Activated naive CD8-positive, alpha-beta T cell treated with anti-CD3 and anti-CD28 coated beads, Interleukin-2, amount 50 U/mL, for 16 hours (primary cell): ENCODE measurements around the gene NIN.

ENCODE experiments used
- DNase-seq: peaks from one replicate; pipeline ENCODE4 v3.0.0-alpha.2; 2020; ENCODE audit warnings: low read depth, low spot score

Gene NIN

DNA sequence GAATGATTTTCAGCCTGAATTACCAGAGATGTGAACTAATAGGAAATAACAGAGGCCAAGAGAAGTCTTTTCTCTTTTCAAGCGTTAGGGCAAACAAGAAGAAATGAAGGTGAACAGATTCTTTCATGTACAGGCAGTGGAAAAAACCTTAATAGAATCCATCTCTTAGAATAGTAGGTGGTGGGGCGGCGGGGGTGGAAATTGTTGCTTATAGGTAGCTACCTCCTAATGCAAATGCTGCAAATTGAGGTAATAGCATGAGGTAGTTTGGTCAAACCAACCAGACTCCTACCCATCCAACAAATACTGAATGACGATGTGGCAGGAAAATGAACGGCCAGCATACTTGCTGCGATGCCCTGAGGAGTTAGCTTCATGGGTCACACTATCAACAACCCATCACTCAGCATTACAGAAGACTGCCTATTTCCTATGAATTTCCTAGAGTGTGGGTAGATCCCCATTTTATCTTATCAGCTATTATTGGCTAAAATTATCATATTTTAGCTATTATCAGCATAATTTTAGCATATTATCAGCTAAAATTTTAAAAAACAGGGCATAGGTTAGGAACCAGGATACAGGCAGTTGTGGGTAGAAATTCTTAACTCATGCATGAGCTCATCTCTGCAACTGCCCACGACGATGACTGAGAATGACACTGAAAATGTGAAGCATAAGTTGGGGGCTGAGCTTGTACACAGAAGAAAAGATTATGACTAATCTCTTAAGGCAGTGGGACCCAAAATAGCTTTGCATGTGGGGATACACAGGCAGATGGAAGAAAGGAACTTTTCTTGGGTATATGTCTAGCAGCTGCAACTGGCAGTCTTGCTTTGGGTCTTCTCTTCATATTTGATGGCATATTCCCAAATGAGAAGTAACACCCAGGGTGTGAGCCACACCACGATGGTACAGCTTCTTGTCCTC lies 68.7 kb downstream of the NIN start:
- no peak for DNase-seq

DNA sequence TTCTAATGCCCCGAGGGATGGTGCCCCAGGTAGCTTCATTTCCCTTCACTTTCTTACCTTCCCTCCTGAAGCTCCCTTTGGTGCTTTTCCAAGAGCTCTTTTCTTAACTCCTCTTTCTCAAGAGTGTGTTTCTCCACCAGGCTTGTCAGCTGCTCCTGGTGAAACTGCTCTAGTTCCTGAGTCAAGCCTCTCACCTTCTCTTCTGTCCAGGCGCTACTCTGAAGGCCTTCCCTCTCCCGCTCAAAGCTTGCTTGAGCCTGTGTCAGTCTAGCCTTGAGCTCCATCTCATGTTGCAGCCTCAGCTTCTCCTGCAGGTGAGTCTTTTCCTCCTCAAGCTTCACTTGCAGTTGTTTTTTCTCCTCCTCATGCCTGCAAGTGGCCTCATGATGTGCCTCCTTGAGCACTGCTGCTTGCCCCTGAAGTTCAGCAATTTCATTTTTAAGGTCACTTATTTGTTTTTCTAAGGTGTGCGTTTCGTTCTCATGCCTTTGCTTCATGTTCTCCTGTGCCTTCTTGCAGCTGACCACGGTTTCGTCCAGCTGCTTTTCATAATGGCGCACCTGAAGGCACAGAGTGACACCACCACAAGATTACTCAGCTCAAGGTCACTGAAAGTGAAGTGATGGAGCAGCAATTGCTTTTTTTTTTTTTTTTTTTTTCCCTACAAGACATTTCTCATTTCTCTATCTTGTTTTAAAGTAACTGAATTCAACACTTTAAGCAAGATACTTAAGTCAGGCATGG lies 71.0 kb downstream of the NIN start:
- DNase-seq: no peak

DNA sequence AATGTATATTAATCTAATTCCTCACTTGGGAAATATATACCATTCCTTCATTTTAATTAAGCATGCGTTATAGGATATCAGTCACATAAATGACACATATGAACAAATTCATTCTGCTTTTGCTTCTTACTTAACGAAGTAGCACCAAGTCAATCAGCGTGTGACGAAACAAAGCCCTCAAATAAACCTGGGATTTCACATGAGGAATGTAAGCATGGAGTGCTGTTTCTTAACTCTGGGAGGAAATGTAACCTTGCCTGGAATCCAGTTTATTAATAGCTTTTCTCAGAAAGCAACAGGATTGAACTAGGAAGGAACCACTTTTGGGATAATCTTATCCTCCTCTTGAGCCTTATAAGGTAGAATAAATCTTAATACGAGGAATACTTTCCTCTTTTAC lies 72.0 kb downstream of the NIN start:
- DNase-seq: no peak

DNA sequence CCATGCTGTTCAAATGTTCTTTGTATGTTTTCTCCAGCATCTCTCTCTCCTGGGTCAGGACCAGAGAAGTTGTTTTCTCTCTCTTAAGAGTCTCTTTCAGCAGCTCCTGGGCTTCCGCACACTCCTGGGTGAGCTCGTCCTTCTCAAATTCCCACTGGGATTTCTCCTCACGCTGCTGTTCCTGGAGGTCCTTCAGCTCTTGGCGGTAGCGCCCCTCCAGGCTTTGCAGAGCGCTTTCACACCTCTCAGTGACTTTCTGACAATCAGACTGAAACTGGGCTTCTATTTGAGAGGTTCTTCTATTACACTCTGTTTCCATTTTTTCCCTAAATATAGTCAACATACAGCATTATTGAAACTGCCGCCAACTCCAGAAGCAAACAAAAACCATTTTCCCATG lies 72.7 kb downstream of the NIN start:
- no peak for DNase-seq

DNA sequence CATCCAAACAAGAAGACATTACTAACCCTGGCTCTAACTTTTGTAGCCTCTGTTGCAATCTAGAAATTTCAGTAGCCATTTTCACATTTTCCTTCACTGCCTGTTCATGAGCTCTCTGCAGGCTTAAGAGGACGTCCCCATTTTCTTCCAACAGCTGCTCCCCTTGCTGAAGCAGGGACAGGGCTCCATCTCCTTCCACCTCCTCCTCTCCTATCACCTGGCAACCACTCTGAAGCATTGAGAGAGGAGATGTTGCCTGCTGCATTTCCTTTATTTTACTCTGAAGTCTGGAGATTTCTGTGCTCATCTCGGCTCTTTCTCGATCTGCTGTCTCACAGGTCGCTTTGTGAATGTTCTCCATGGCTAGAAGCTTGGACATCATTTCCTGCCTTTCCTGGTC lies 73.3 kb downstream of the NIN start:
- DNase-seq: no peak

DNA sequence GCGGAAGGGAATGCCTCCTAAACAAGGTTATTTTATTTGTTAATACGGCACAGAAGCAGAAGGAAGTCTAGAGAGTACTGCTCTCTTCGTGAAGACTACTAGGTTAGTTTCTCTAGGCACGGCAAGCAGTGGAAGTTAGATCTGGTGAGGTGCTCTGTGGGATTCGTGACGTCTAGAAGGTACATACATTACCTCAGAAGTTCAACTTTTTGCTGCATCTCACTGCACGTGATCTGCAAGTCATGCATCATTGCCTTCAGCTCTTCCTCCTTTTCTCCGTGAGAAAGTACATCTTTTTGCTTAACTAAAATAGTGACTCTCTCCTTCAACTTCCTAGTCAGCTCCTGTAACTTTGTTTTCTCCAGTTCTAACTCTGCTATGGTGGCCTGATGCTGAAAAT lies 74.7 kb downstream of the NIN start:
- DNase-seq: no peak

DNA sequence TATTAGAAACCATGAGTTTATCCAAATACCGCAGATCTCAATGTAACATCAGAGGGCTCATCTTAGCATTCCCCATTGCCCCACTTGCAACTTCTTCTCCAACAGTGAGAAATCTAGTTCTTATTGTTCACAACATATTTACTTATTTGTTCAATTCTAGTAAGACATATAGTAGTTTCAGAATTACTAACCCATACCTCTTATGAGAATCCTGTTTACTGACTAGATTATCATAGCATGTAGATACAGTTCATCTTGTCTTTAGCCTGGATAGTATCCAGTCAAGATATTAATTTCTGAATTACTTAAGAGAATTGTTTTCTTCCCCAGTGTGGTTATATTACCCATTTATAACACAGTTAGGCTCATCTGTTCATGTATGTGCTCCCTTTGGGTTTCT lies 80.6 kb downstream of the NIN start:
- DNase-seq: no peak

DNA sequence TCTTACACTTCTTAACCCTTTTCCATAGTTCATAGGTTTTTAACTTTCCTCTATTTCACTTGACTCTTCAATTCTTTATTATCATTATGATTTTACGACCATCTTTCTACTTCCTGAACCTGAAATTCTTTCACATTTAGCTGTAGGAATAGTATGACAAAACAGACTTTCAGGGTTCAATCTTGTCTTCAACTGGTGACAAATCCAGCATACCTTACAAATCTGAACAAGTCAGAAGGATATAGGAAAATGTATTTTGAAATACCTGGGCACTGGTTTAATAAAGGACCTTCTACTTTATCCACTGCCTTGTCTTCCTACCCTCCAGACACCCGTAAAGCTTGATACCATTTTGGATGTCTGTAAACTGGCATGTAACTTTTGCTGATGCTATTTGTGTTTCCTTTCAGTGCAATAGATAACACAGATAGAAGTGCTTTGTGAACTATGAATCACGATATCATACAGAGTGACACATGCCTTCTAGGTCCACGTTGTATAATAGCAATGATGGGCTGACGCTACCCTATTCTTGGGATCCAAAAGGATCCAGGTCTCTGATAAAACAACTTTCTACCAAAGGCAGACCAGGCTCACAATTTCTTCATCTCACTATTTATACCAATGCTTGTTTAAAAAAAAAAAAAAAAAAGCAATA lies 85.4 kb downstream of the NIN start:
- no peak for DNase-seq

DNA sequence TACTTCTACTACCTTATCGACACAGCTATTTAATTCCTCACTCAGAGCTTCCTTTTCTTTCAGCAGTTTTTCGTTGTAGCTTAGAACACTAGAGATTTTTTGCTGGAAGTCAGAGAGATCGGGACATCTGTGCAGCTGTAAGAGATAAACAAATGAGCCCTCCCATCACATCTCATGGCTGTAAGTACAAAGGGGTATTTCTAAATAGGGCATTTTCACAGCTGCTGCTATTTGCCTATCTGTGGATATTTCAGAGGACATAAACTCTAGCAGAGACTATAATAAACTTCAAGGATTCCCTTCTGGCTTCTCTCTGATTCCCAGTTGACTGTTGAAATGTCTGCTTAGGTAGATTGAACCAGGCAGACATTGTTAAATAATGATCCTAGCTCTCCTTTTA lies 86.7 kb downstream of the NIN start:
- no peak for DNase-seq

DNA sequence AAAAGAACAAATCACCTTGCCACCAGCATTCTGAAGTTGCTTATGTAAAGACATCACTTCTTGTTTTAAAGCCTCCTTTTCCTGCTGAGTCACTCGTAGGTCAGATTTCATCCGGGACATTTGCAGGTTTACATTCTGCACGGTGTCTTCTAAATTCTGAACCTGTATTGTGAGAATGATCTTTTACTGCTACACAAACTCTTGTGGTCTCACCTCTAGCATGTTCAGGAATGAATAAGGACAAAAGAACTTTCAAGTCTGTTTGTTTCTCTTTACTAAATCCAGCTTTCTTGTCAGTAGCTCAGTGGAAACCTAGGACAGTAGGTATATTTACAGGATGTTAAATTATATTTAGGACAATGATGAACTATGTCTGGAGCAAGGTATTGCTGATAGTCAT lies 89.4 kb downstream of the NIN start:
- no peak for DNase-seq

DNA sequence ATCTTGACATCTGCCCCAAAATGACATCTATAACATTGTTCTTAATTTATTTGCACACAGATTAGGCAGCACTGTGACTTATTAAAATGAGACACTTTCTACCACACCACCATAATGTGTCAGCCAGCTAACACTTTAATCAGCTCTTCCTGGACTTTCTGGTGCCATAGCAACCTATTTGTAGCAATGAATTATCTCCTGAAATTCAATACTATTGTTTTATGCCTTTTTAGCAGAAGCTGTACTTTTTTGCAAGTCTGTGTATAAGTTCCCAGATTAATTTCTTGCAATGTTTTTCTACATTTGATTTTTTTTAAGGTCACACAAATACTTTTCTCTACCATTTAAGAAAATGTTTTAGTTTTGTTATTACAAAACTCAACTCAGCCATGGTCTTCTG lies 90.1 kb downstream of the NIN start:
- DNase-seq: no peak

DNA sequence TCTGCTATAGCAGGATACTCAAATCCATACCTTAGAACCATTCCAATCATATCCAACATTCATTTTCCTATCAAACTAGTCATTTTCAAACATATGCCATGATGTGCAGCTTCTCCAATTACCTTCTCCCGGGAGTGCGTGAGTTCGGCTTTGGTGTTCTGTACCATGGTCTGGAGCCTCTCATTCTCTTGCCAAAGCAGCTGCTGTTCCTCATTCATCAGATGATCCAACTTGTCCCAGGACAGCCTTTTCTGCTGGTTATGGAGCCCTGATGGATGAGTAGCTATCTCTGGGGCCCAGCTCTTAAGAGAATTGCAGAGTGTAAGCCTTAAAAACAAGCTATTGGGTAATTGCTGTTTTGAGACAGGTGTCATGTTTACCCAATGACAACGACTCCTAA lies 91.8 kb downstream of the NIN start:
- no peak for DNase-seq

DNA sequence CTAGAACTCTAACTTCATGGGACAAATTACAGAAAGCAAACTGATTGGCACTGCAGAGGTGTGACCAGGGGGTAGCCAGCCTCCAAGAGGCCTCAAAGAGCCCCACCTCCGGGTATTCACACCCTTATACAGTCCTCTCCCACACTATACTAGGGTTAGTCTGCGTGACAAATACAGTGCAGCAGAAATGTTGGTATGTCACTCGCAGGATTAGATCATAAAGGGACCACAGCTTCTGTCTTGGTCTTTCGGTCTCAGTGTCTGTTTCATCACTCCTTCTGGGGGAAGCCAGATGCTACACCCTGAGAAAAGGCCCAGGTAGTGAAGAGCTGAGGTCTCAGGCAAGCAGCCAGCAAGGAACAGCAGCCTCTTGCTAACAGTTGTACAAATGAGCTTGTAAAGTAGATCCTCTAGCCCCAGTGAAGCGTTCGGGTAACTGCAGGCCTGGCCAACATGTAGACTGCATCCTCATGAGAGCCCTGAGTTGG lies 94.0 kb downstream of the NIN start:
- DNase-seq: peak; percentile 4

DNA sequence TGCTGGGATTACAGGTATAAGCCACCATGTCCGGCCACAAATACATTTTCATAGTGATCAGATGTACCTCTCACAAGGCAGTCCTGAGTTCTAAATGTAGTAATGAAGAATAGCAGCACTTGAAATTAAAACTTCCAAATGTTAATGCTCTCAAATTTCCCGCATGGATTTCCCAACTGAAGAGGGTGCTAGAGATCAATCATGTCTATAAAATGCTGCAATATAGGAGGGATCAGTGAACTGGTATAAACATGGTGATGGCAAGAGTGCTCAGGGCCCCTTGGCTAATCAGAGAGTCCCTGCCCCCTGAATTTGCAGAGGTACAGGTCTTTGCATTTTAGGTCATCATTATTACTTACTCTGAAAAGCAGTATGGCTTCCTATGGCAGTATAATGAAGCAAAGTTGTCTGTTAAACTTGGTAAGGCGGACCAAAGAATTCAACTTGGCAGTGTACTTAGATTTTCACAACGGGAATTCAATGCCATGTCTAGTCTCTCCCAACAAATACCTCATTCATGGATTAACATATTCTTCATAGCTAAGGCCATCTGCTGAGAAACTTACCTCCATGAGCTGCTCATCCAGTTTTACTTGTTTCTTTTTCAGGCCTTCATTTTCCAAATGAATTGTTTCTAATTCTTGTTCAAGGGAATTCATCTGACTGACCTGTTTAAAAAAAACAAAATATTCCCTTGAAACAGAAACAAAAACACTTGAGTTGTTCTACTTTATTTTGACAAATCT lies 95.8 kb downstream of the NIN start:
- no peak for DNase-seq

DNA sequence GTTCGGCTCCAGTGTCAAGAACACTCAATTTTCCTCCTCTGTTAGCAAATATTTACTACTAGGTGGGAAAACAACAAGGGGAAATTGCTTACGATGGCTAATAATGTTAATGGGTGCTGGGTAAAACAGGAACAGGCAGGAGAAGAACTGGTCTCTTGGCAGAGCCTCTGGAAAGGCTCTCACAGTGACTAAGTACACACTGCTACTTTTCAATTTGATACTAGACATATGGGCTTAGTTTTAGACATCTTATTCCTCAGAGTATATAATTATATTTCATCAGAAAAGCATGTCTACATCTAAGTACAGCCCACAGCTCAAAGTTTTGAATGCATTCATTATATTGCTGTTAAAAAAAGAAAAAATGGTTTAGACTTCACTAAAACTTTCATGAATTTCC lies 97.5 kb downstream of the NIN start:
- DNase-seq: no peak

DNA sequence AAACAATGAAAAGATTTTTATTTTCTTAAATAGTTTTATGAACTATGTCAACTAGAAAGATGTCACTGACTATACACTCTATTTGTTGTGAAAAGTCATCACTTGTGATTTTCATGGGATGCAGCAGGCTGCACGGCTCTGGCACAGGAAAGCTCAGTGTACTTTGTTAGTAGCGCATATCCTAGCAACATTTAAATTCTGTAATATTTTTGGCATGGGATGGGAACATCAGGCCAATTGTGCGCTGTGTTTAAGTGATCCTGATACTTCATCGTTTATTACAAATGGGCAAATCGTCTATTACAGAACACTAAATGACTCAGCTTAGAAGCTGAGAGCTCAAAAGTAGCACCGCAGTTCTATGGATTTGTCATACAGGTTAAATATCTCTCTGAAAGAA lies 102.1 kb downstream of the NIN start:
- DNase-seq: no peak

DNA sequence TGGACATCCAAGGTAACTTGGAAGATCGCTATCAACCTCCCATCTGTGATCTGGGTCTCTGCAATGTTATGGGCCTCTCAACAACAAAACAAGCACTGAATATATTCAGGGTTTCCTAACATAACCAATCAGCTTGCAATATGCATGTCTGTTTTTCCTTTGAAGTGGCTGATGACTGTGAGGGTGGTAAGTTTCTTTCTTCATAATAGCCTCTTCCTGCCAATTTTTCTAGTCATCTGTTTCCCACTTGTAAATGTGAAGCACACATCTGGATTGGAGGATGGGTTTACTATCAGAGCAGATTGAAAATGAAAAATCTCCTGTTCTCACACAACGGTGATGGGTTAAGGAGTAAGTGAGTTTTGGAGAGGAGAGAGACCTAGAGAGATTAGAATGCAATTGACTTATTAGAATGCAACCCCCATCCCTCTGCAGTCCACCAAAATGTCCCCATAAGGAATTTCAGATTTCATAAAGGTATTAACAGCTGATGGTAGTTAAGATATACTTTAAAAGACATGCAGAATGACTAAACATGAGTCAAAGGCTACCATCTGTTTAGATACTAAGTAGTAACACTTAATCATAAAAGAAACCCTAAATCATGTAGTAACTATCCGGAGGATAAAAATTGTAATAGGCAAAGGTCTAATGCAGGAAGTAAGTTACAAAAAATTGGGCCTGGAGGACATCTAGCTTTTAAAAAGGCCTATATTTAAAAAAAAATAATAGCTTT lies 104.4 kb downstream of the NIN start:
- DNase-seq: no peak

DNA sequence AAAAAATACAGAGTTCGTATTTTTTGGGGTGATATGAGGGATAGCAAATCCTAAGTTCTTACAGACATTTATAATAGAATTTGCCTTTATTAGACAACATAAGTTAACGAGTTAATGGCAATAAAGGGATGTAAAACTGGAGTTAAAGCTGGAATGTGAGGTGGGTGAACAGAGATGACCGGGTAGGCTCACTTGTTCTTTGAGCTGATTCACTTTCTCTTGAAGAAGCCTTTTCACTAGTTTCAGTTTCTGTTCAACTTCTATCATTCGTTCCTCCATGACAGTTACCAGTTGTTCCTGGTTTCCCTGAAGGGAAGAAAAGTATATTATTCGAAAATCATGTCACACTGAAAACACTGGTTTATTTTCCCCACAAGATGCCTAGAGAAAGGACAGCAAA lies 105.2 kb downstream of the NIN start:
- no peak for DNase-seq

DNA sequence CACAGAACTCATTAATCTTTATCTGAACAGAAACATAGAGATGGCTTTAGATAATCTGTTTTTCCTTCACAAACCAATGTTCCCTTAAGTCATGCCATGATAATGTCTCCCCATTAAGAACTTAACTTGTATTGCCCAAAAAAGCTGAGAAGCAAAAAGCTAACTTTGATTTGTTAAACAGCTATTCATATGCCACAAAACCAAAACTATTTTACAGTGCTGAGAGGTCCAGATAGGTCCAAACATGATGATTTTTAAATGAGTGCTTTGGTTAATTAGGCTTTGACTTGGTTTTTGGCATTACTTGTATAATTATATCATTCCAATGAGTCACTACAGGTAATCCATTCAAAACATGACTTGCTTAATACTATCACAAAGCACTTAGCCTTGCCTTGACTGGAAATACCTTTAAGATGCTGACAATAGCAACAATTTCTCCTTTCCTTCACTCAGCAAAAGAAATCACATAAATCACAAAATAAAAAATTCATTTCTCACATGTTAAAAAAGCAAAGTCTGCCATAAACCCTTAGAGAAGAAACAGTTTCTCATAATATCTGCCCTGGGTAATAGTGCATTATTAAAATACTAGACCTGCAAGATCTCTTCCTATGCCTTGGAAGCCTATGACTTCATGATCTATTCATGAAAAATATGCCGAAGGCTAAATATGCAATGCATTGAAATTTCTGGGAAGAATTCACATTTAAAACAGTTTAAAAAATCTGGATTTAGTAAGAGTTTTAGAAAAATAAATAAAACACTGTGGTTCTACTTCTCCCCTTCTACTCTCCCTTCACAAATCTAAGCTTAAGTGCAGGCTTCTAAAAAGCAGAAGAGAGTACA lies 110.8 kb downstream of the NIN start:
- DNase-seq: no peak

DNA sequence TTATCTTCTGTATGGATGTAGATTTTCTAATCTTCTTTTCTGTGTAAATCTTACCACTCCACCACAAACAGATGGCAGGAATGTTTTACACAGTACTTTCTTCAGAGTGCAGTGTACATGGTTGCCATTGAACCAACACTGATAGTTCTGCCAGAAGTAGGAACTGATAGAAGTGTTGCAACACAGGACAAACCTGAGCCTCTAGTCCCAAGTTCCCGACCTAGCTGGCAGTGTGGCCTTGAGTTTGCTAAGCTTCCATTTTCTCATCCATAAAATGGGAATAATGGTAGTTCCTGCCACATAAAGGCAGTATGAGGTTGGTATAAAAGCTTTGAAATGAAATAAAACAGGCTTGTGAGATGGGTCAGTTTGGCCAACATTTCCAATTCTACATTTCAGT lies 112.0 kb downstream of the NIN start:
- no peak for DNase-seq
